ENCODE results near the gene P2RX2.

Gene P2RX2

GRCh38 chr12:132624910-132625630 lies 6.5 kb downstream of the P2RX2 start:
- no peak overlapping the region for H3K4me3 ChIP-seq (ENCODE audit: low read length)
- no peak for DNase-seq (ENCODE audit: low read depth)
- no peak for TF ChIP-seq CTCF (conservative IDR thresholded peaks at IDR 0.05; ENCODE audit: low read depth, low read length)

GRCh38 chr12:132625731-132626430 lies 7.3 kb downstream of the P2RX2 start:
- no peak for TF ChIP-seq CTCF (conservative IDR thresholded peaks at IDR 0.05; ENCODE audit: low read depth, low read length)
- no peak for DNase-seq (ENCODE audit: low read depth)
- H3K4me3 ChIP-seq (ENCODE audit: low read length), result no peak overlapping the region

- no peak overlapping the region for H3K4me3 ChIP-seq (ENCODE audit: low read length)
- DNase-seq (ENCODE audit: low read depth), result no peak
- no peak for TF ChIP-seq CTCF (conservative IDR thresholded peaks at IDR 0.05; ENCODE audit: low read depth, low read length)
Measured at GRCh38 chr12:132629330-132629729, 10.8 kb downstream of the P2RX2 start.

- no peak for DNase-seq (ENCODE audit: low read depth)
- H3K4me3 ChIP-seq (ENCODE audit: low read length), result no peak overlapping the region
- TF ChIP-seq CTCF (conservative IDR thresholded peaks at IDR 0.05; ENCODE audit: low read depth, low read length), result no peak
Measured at GRCh38 chr12:132630672-132631071, 12.1 kb downstream of the P2RX2 start.

- TF ChIP-seq CTCF (conservative IDR thresholded peaks at IDR 0.05; ENCODE audit: low read depth, low read length), result no peak
- no peak for DNase-seq (ENCODE audit: low read depth)
- H3K4me3 ChIP-seq (ENCODE audit: low read length), result no peak overlapping the region
Measured at GRCh38 chr12:132631666-132632065, 13.1 kb downstream of the P2RX2 start.

- no peak for DNase-seq (ENCODE audit: low read depth)
- no peak for TF ChIP-seq CTCF (conservative IDR thresholded peaks at IDR 0.05; ENCODE audit: low read depth, low read length)
- no peak overlapping the region for H3K4me3 ChIP-seq (ENCODE audit: low read length)
Measured at GRCh38 chr12:132632521-132633228, 14.1 kb downstream of the P2RX2 start.
